Neuron (in vitro differentiated cells): ENCODE data around the gene DNAJC12.
"Not testable (repeated sequence)": the region's sequence is repeated elsewhere in the genome, so short reads cannot be mapped to it uniquely, and the experiment has no call there.

Source experiments
- H2AFZ ChIP-seq: one replicate; pipeline ENCODE4 v1.6.1; 2013; ENCODE audit warnings: low read depth, mild to moderate bottlenecking, inconsistent platforms, low read length, moderate library complexity
- H3K27me3 ChIP-seq: one replicate; pipeline ENCODE4 v1.6.1; 2013; ENCODE audit warnings: low read length; ENCODE audit not compliant: insufficient read depth
- H3K36me3 ChIP-seq: one replicate; pipeline ENCODE4 v1.6.1; 2013; ENCODE audit warnings: low read length; ENCODE audit not compliant: insufficient read depth
- H3K4me1 ChIP-seq: one replicate; pipeline ENCODE4 v1.6.1; 2013; ENCODE audit warnings: low read length; ENCODE audit not compliant: insufficient read depth
- H3K4me3 ChIP-seq: 2 replicates; pipeline ENCODE4 v1.5.1; 2013; ENCODE audit warnings: mild to moderate bottlenecking, low read length, moderate library complexity
- H3K9me3 ChIP-seq: one replicate; pipeline ENCODE4 v1.6.1; 2013; ENCODE audit warnings: low read length

DNAJC12 gene

DNA sequence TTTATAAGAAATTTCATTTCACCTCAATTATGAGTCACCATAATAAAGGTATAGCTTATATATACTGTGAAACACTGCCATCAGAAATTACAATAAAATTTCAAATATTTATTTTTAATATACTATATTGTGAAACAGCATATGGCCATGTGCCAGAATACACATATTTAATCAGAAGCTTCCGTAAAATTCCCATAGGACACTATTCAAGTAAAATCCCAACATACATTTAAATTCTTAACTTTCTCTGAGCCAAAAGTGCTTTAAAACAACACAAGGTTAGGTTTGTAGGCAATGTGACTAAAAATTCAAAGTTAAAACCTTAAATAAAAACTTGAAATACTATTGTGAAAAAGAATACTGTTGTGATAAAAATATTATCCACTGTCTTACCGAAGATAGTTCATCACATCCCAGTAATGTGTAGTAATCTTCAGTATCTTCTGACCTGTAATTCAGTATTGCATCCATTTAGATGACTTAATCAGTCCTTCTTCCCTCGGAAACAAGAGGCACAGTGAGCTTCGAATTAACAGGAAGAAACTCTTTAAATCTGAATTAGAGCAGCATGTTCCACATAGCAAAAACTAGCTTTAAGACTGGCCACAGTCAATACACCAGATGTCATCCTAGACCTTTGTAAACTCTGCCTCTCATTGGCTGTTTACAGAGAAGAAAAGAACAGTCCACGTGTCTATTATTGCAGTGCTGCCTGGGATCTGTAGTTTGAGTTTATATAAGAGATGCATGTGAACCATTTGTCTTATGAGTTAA lies at the start of gene DNAJC12:
Gene DNAJC12, minus strand, starts transcription at position 648 of the 774 bp plus-strand sequence. Its CDS starts 177 bp downstream, at position 471.
- Histone ChIP-seq H3K4me1 (no peaks in the 10 kb centered on the region), H3K4me3 (peak within 1 kb of the TSS; percentile 42), H3K36me3 (no peaks in the 10 kb centered on the region)

DNA sequence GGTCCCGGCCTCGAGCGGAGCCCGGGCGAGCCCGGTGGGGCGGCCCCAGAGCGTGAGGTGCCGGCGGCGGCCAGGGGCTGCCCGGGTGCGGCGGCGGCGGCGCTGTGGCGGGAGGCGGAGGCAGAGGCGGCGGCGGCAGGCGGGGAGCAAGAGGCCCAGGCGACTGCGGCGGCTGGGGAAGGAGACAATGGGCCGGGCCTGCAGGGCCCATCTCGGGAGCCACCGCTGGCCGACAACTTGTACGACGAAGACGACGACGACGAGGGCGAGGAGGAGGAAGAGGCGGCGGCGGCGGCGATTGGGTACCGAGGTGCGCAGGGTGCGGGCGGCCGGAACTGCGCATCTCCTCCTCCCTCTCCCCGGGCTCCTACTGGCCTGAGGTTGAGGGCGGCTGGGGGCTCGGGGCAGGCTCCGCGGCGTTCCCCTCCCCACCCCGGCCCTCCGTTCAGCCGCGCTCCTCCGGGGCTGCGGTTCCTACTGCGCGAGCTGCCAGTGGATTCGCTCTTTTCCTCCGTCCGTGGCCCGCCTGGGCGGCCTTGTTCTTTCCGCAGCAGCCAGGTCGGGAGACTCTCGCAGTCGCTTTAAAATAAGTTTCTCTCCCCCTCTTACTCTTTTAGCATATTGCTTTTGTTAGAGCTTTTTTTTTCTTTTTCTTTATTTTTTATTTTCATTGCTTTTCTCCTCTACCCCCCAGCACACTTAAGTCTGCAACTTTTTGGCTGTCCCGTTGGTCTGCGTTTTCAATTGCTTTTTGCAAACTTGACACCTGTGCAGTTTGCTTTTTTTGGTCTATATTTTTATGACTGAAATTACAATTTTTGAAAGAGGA lies 47.1 kb upstream of the DNAJC12 start:
- Histone ChIP-seq H3K36me3 (peaks cover 29% of the 10 kb centered on the region), H2AFZ (peak overlapping the region; percentile 66), H3K9me3 (no peaks in the 10 kb centered on the region), H3K4me3 (peak overlapping the region; percentile 95), H3K4me1 (peaks cover 10% of the 10 kb centered on the region), H3K27me3 (no peaks in the 10 kb centered on the region)

More for the DNA sequence above, at the start of gene DNAJC12:
- H3K9me3 ChIP-seq, result peaks cover 3% of the 10 kb centered on the region
- no peaks in the 10 kb centered on the region for H3K27me3 ChIP-seq
- peak within 1 kb of the TSS; percentile 83 for H2AFZ ChIP-seq

DNA sequence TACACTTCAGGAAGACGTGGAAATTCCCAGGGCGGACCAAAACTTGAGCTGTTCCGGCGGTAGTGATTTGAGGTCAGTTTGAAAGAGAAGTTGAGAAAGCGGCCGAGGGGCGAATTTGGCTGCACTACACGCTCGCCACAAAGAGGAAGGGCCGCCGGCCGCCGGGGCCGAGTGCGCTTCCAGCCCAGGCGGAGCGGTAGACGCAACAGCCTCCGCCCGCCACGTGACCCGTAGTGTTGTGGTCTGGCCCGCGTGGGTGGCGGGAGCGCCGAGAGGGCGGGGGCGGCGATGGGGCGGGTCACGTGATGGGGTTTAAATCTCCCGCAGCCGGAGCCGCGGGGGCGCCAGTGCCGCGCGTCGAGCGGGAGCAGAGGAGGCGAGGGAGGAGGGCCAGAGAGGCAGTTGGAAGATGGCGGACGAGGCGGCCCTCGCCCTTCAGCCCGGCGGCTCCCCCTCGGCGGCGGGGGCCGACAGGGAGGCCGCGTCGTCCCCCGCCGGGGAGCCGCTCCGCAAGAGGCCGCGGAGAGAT lies 46.4 kb upstream of the DNAJC12 start, which contains the start of gene SIRT1:
Gene SIRT1, plus strand, starts transcription at position 344 of the 529 bp plus-strand sequence. Its CDS starts 66 bp downstream, at position 410.
- peak within 1 kb of the TSS; percentile 86 for H2AFZ ChIP-seq
- peaks cover 23% of the 10 kb centered on the region for H3K36me3 ChIP-seq
- H3K9me3 ChIP-seq, result no peaks in the 10 kb centered on the region
- peak within 1 kb of the TSS; percentile 95 for H3K4me3 ChIP-seq
- peaks cover 10% of the 10 kb centered on the region for H3K4me1 ChIP-seq
- no peaks in the 10 kb centered on the region for H3K27me3 ChIP-seq

DNA sequence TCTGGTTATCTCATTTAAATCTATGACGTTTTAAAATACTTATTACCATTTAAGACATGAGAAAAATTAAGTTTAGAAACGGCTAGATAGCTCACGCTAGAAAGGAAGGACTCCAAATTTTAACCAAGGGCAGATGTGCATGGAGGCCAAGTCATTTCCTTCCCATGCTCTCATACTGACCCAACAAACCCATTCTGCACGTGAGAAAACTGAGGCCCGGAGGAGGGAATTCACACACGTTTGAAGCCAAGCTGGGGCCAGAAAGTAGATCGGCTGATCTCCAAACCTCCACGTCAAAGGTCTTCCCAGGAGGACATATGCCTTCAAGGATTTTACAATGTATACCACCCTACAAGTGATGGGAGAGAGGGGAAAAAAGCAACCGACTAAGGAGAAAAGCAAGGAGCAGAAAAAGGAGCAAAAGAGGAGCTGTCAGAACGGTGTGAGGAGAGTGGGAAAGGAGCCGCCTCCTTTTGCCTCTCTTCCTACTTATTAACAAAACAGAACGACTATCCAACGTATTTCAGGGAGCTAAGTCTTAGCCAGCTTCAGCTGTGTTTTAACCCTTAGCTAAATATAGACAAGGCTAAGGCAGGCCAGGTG lies 45.8 kb upstream of the DNAJC12 start:
- Histone ChIP-seq H3K36me3 (peaks cover 18% of the 10 kb centered on the region), H3K9me3 (no peaks in the 10 kb centered on the region), H3K27me3 (no peaks in the 10 kb centered on the region), H3K4me3 (peak overlapping the region; percentile 95), H2AFZ (peak overlapping the region; percentile 86), H3K4me1 (peaks cover 10% of the 10 kb centered on the region)

DNA sequence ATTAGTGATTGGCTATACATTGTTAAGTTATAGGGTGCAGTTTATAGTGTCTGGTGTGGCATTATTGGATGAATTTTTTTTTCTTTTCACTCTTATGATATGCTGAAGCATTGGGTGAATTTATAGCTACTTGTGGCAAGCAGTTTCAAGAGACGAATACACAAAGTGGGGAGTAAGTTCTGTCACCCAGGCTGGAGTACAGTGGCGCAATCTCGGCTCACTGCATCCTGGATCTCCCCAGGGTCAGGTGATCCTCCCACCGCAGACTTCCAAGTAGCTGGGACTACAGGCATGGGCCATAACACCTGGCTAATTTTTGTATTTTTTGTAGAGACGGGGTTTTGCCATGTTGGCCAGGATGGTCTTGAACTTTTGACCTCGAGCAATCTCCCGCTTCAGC lies 40.1 kb upstream of the DNAJC12 start:
- H3K36me3 ChIP-seq, result no peaks in the 10 kb centered on the region
- no peak overlapping the region for H2AFZ ChIP-seq
- H3K27me3 ChIP-seq, result no peaks in the 10 kb centered on the region
- H3K9me3 ChIP-seq, result no peaks in the 10 kb centered on the region
- H3K4me1 ChIP-seq, result no peaks in the 10 kb centered on the region
- H3K4me3 ChIP-seq, result no peak overlapping the region

DNA sequence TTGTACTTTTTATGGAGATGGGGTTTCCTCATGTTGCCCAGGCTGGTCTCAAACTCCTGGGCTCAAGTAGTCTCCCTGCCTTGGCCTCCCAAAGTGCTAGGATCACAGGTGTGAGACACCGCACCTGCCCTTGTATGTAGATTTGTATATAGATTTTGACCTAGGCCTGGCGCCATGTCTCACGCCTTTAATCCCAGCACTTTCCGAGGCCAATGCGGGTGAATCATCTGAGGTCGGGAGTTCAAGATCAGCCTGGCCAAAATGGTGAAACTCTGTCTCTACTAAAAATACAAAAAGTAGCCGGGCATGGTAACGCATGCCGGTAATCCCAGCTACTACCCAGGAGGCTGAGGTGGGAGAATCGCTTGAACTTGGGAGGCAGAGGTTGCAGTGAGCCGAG lies 39.4 kb upstream of the DNAJC12 start:
- H3K9me3 ChIP-seq, H2AFZ ChIP-seq, H3K27me3 ChIP-seq, H3K4me1 ChIP-seq, H3K36me3 ChIP-seq, H3K4me3 ChIP-seq: not testable (repeated sequence)

DNA sequence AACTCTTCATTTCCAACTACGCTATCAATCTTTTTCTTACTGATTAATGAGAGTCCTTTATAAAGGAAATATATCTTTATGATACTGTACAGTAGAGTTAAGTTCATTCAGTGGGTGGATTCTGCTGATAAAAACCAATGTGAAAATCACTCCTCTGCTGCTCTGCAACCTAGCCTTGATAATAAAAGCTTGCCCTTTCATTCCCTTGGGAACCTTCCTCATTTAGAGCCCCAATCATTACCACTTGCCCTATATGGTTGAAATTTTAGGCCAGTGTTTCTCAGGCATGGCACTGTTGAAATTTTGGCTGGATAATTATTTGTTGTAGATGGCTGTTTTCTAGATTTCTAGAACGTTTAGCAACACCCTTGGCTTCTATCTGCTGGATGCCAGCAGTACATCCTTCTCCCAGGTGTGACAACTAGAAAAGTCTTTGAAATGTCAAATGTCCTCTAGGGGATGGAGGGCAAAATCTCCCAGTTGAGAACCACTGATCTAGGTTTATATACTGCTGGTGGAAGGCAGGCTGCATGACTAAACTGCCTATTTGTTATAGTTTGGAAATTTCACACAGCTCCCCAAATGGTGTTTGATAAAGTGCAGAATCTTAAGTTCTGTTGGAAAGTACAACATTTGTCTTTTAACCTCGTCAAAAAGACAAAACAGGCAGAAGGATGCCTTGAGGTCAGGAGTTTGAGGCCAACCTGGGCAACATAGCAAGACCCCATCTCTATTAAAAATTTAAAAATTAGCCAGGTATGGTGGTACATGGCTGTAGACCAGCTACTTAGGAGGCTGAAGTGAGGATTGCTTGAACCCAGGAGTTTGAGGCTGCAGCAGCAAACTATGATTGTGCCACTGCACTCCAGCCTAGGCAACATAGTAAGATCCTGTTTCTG lies 37.6 kb upstream of the DNAJC12 start:
- no peaks in the 10 kb centered on the region for H3K4me1 ChIP-seq
- no peak overlapping the region for H3K4me3 ChIP-seq
- no peaks in the 10 kb centered on the region for H3K27me3 ChIP-seq
- H3K36me3 ChIP-seq, result no peaks in the 10 kb centered on the region
- H2AFZ ChIP-seq, result no peak overlapping the region
- H3K9me3 ChIP-seq, result no peaks in the 10 kb centered on the region

DNA sequence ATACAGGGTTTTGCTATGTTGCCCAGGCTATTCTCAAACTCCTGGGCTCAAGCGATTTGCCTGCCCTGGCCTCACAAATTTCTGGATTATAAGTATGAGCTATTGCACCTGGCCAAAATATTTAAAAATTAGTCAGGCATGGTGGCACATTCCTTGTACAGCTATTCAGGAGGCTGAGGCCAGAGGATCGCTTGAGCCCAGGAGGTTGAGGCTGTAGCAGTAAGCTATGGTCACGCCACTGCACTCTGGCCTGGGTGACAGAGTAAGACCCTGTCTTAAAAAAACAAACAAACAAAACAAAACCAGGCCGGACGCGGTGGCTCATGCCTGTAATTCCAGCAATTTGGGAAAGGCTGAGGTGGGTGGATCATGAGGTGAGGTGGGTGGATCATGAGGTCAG lies 32.0 kb upstream of the DNAJC12 start:
- Histone ChIP-seq H3K4me1 (no peaks in the 10 kb centered on the region), H3K4me3 (no peak overlapping the region), H3K9me3 (no peaks in the 10 kb centered on the region), H3K36me3 (no peaks in the 10 kb centered on the region), H3K27me3 (no peaks in the 10 kb centered on the region), H2AFZ (no peak overlapping the region)

DNA sequence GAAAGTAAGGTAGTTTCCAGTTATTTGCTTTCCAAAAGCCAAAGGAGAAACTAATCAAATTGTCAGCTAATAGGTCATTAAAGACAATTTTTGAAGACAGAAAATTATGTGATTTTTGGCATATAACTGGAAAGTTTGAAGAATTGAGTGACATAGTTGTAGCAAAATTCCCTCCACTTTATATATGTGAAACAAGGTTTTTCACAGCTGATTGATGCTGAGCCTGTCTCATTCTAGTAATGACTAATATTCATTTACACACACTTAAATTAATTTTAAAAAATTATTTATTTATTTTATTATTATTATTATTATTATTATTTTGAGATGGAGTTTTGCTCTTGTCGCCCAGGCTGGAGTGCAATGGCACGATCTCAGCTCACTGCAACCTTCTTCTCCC lies 30.1 kb upstream of the DNAJC12 start:
- H3K4me1 ChIP-seq, result no peaks in the 10 kb centered on the region
- no peaks in the 10 kb centered on the region for H3K27me3 ChIP-seq
- H3K4me3 ChIP-seq, result no peak overlapping the region
- H2AFZ ChIP-seq, result no peak overlapping the region
- no peaks in the 10 kb centered on the region for H3K9me3 ChIP-seq
- no peaks in the 10 kb centered on the region for H3K36me3 ChIP-seq

DNA sequence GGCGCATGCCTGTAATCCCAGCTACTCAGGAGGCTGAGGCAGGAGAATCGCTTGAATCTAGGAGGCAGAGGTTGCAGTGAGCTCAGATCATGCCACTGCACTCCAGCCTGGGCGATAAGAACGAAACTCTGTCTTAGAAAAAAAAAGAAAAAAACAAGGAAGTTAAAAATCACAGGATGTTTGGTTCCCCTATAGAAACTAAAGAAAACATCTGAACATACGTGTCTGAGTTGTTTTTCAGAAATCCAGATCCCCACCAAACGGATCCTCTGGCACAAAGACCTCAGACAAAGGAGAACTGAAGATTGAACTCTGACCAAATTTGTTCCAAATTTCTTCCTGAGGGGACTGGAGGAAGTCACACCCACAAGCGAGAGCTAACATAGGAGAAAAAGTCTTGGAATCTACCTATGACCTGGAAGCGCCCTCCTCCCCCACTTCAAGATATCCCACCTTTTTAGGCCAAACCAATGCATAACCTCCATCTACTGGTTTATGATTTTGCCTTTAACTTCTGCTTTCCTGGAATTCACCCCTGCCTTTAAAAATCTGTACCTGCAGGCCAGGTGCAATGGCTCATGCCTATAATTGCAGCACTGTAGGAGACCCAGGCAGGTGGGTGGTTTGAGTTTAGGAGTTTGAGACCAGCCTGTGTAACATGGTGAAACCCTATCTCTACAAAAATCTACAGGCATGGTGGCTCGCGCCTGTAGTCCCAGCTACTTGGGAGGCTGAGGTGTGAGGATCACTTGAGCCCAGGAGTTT lies 26.8 kb upstream of the DNAJC12 start:
- Histone ChIP-seq H3K9me3 (no peaks in the 10 kb centered on the region), H3K27me3 (no peaks in the 10 kb centered on the region), H3K4me3 (no peak overlapping the region), H2AFZ (no peak overlapping the region), H3K4me1 (no peaks in the 10 kb centered on the region), H3K36me3 (no peaks in the 10 kb centered on the region)

DNA sequence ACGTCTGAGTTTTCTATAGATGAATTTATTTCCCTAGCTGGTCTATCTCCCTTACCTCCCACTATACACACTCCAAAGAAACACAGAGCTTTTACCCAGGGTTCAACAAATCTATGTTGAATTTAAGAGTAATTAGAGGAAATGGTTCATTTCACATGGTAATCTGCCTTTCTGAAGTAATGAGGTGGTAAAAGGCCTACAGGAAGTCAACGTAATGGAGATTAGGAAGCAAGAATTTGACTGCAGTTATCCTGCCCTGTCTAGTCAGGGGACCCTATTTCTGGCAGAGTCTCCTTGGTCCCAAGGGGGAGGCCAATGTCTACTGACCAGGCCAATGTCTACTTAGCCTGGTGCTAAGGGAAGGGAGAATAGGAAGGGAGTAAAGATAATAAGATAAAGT lies 25.1 kb upstream of the DNAJC12 start:
- H3K4me3 ChIP-seq, result no peak overlapping the region
- no peaks in the 10 kb centered on the region for H3K36me3 ChIP-seq
- H3K9me3 ChIP-seq, result no peaks in the 10 kb centered on the region
- no peak overlapping the region for H2AFZ ChIP-seq
- H3K4me1 ChIP-seq, result no peaks in the 10 kb centered on the region
- no peaks in the 10 kb centered on the region for H3K27me3 ChIP-seq
